GM23248 (cell line): ENCODE data around the gene UGT1A4.

Experiments used
- EZH2 ChIP-seq: fragments of 200-600 bp; sonication (generic); IDR thresholded peaks from 2 replicates; pipeline ENCODE4 v1.6.1; 2018; ENCODE audit warnings: antibody characterized with exemption, mild to moderate bottlenecking; ENCODE audit not compliant: insufficient read depth, poor library complexity, severe bottlenecking
- EZH2phosphoT487 ChIP-seq: fragments of 200-600 bp; sonication (generic); IDR thresholded peaks from 2 replicates; pipeline ENCODE4 v1.6.1; 2018; ENCODE audit warnings: antibody characterized with exemption, moderate library complexity, mild to moderate bottlenecking, low read depth; ENCODE audit not compliant: insufficient read depth

DNA sequence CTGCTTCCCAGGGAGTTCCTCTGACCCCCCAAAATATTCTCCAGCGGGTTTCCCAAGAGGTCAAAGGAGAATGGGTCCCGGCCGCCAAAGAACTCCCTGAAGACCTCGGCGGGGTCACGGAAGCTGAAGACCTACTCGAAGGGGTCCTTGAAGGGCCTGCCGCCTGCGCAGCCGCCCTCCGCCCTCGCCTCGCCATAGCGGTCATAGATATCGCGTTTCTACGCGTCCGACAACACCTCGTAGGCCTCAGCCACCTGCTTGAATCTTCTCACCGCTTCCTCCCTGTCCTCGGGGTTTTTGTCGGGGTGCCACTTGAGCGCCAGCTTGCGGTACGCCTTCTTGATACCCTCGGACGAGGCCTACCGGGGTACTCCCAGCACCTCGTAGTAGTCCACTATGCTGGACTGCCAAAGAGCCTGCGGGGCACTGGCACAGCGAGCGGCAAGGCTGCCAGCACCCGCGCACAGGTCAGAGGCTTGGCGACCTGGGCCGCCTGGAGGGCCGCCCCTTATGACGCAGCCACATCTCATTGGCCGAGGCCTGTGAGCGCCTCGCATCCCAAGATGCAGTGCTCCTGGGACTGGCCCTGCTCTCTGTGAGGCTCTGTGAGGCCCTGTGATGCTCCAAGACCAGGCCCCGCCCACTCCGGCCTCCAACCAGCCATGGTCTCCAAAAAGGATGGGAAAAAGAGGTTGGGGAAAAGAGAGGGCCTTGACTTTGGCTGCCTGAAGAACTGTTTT, 36.5 kb downstream of the UGT1A4 start:
- no peak for TF ChIP-seq EZH2
- TF ChIP-seq EZH2phosphoT487 = no peak
